Sigmoid colon (tissue), 4 donors: ENCODE results near the gene SLC22A3.

ENCODE experiments used
- EP300 ChIP-seq, 4 donors: sonication (generic); formaldehyde crosslinking; IDR thresholded peaks; one replicate each; pipeline ENCODE4 v1.6.1; 2017; ENCODE audit warnings: antibody characterized with exemption in 4 of 4
- TF ChIP-seq, protein P1 (sequence below), 4 experiments: fragments of 450-650 bp in 3 of 4; fragments of 200-600 bp in 1 of 4; IDR thresholded peaks; one replicate each; pipeline ENCODE4 v1.5.1; 2016 to 2019; ENCODE audit warnings: antibody characterized with exemption in 4 of 4, mild to moderate bottlenecking in 3 of 4, moderate library complexity in 2 of 4

DNA sequence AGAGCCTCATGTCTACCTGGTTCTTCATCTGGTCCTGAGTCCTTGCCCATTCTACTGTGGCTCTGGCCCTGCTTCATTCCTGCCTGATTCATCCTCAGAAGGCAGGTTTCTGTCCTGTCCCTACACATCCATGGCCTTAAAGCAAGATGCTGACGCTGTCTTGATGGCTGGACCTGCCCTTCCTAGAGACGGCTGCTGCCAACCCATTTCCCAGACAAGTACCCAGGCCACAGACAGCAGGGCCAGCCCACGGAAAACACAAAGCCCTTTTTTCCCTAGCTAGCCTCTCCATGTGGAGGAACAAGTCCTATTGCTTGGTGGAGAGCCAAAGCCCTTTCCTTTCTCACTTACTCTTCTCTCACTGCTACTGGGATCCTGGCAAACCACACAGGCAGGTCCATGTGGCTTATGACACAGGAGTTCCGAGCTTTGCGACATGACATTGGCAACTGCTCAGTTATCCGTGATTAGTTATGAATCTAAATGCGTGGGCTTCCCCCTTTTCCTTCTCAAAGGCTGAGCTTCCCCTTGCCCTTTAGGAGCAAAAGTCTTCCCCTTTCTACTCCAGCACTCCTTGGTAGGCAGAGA is 72.9 kb downstream of the SLC22A3 start:
- TF ChIP-seq EP300 (IDR thresholded peaks at IDR 0.05) = no peak
- TF ChIP-seq, protein P1, sequence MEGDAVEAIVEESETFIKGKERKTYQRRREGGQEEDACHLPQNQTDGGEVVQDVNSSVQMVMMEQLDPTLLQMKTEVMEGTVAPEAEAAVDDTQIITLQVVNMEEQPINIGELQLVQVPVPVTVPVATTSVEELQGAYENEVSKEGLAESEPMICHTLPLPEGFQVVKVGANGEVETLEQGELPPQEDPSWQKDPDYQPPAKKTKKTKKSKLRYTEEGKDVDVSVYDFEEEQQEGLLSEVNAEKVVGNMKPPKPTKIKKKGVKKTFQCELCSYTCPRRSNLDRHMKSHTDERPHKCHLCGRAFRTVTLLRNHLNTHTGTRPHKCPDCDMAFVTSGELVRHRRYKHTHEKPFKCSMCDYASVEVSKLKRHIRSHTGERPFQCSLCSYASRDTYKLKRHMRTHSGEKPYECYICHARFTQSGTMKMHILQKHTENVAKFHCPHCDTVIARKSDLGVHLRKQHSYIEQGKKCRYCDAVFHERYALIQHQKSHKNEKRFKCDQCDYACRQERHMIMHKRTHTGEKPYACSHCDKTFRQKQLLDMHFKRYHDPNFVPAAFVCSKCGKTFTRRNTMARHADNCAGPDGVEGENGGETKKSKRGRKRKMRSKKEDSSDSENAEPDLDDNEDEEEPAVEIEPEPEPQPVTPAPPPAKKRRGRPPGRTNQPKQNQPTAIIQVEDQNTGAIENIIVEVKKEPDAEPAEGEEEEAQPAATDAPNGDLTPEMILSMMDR (IDR thresholded peaks at IDR 0.05) = no peak
